ENCODE results near the gene KLHDC9. TPM values are rescaled to one million over a fixed set of nuclear protein-coding genes. Genes with fewer than 3 reads are reported as not detected.

The KLHDC9 gene
- total and polyA plus RNA-seq, 2 of the 13 experiments (the other 11 are each of a cell fraction or from before 2014, with no cell fraction given): 2.9 TPM

- TF ChIP-seq MEIS2 (CRISPR knock-in tag; IDR thresholded peaks at IDR 0.05) (no peak), ZNF563 (CRISPR knock-in tag; IDR thresholded peaks at IDR 0.05) (no peak), TOE1 (CRISPR knock-in tag; IDR thresholded peaks at IDR 0.05) (no peak), ZBTB8A (CRISPR knock-in tag; IDR thresholded peaks at IDR 0.05; ENCODE audit: borderline replicate concordance, low read depth) (no peak), NR2C2 (CRISPR knock-in tag; IDR thresholded peaks at IDR 0.05; ENCODE audit: borderline replicate concordance) (peak; percentile 71), ZNF7 (CRISPR knock-in tag; IDR thresholded peaks at IDR 0.05) (no peak), ZNF574 (CRISPR knock-in tag; IDR thresholded peaks at IDR 0.05) (peak; percentile 17; the same call in 1 of the 2 replicates), THAP7 (CRISPR knock-in tag; IDR thresholded peaks at IDR 0.05) (no peak), ATAD3A (CRISPR knock-in tag; IDR thresholded peaks at IDR 0.05) (no peak), ZNF607 (CRISPR knock-in tag; IDR thresholded peaks at IDR 0.05; ENCODE audit: borderline replicate concordance) (no peak; the same call in 1 of the 2 replicates), ZBTB40 (IDR thresholded peaks at IDR 0.05) (no peak), ZBTB40 (CRISPR knock-in tag; IDR thresholded peaks at IDR 0.05) (no peak), KDM4B (CRISPR knock-in tag; IDR thresholded peaks at IDR 0.05) (no peak), IRF2 (CRISPR knock-in tag; IDR thresholded peaks at IDR 0.05) (no peak), HOXA9 (CRISPR knock-in tag; IDR thresholded peaks at IDR 0.05; ENCODE audit: borderline replicate concordance) (no peak), IKZF1 (IDR thresholded peaks at IDR 0.05) (no peak), NCOR1 (IDR thresholded peaks at IDR 0.05; ENCODE audit: borderline replicate concordance, low read length) (0 out of 2 replicates have a peak, but pooled peaks have one; percentile 24), SRSF9 (IDR thresholded peaks at IDR 0.05; ENCODE audit: borderline replicate concordance, insufficient read depth, low read depth, low read length, poor library complexity, severe bottlenecking) (no peak)
Measured at GRCh38 chr1:161072751-161073449, 25.3 kb upstream of the KLHDC9 start (continued).

Measured in HepG2 (cell line).